ENCODE data around the gene ZNF80. TPM values are rescaled to one million over a fixed set of nuclear protein-coding genes. Genes with fewer than 3 reads are reported as not detected.

Gene ZNF80
- total RNA-seq, 1 donor from 2014 or later: not detected

DNA sequence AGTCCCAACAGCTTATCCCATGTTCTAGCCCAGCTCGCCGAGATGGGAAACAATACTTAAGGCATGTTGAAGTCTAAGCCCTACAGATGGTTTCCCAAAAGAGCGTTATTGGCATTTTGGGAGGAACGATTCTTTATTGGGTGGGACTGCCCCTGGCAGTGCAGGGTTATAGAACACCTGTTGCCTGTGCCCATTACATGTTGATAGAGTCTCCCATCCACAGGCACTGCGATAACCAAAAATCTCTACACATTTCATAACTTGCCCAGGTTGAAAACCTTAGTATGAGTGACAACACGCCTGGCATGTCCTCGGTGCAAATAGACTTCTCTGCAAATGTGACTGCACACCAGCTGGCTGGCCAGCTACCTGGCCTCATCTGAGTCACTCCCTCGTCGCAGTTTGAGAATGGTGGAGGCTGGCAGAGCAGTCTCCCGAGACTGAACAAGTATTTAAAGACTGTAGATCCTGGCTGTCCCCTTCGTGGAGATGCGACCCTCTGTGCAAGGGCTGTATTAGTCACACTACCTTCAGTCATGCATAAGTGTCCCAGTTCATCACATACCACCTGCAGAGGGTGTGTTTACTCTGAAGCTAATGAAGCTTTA, 18.7 kb downstream of the ZNF80 start:
- no peak for ATAC-seq

DNA sequence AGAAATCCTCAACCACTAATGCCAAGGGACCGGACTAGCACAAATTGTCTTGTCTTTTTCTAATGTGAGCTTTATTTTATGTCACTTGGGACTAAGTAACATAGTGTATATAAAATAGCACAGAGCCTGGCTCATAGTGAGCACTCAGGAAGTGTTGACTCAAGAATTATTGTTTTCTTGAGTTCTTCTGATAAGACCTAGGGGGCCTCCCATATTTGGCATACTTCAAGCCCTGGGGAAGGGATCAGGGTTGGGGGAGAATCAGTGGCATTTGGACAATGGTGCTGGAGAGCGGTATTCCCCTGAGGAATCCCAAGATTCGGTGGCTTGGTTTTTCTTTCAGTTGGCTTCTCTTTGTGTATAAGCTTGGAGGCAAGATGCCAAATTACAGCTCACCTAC, 19.4 kb downstream of the ZNF80 start:
- ATAC-seq: no peak

DNA sequence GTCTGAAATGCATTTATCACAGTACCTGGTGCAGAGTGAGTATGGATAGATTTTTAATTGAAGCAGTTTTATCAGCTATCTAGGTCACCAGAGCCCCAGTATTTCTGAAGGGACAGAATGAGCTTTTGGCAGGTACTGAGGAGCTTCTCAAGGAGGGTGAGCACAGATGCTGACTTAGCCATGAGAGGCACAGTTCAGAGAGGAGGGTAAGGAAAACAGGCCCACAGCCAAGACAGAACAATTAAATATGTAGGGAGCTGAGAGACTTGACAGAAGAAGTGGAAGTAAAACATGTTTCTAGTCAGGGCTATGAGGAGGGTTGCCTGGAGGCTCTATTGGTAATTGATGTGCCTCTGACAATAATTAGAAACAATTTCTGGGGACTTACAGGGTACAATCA, 20.1 kb downstream of the ZNF80 start:
- no peak for ATAC-seq

DNA sequence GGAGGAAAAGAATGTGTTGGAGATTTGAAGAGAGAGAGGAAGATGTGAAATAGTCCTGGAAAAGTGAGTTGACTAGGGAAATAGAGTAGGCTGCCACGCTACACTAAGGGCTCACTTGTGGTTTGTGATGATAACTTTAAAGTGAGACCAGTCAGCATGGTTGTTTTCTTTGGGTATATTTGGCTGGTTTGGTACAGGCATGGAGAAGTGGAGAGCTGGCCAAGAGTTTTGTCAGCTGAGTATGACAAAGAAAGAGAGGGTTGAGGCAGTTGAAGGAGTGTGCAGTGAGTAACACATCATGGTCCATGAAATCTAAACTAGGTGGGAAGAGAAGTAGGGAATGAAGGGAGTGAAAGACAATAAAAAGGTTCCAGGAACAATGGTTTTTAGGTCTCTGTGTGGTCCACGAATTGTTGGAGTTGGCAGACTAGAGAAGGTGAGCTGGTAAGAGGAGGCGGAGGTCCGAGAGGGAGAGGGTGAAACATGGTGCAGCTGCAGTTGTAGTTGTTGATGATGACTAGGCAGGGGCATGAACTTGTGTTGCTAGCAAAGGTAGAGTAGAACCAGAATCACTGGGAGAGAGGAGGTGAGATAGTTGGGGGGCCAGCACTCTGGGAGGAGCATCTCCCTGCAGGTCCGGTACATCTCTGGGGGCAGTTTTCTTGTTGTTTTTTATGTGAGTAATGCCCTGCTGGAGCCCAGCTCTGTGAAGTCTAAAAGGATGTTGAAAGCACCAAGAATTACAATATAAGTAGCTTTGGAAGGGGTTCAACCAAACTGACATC, 21.0 kb downstream of the ZNF80 start:
- no peak for ATAC-seq

DNA sequence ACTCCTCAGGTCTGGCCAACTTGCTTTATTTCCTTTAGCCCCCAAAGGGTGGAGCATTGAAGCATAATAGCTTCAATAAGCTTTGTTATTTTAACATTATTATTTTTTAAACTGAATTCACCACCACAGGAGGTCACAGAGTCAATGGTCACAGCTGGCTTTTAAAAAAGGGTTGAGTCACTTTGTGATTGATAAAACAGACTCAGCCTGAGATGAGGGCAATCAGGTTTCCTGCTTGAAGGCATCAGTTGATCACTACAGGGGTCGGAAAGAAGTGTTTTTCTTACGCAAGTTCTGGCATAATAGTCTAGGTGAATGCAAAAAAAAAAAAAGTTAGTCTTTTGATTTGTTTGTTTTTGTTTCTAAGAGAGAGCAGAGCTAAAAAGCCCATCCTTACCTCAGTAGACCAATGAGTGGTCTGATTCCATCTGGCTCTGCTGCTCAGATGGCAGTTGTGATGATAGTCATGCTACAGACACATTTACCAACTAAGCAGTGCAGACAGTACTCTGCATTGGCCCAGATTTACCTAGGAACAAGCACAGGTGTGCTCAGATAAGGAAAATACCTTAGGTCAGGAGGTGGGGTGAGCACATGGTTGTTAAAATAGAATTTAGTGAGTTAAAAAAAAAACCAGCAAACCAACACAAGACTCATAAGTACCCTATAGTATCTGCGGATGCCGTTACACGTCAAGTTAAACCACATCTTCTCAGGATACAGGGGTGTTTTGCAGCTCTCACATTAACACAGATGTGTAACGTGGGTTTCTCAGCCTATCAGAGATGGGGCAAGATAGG, 22.6 kb downstream of the ZNF80 start:
- peak; percentile 38 for ATAC-seq

DNA sequence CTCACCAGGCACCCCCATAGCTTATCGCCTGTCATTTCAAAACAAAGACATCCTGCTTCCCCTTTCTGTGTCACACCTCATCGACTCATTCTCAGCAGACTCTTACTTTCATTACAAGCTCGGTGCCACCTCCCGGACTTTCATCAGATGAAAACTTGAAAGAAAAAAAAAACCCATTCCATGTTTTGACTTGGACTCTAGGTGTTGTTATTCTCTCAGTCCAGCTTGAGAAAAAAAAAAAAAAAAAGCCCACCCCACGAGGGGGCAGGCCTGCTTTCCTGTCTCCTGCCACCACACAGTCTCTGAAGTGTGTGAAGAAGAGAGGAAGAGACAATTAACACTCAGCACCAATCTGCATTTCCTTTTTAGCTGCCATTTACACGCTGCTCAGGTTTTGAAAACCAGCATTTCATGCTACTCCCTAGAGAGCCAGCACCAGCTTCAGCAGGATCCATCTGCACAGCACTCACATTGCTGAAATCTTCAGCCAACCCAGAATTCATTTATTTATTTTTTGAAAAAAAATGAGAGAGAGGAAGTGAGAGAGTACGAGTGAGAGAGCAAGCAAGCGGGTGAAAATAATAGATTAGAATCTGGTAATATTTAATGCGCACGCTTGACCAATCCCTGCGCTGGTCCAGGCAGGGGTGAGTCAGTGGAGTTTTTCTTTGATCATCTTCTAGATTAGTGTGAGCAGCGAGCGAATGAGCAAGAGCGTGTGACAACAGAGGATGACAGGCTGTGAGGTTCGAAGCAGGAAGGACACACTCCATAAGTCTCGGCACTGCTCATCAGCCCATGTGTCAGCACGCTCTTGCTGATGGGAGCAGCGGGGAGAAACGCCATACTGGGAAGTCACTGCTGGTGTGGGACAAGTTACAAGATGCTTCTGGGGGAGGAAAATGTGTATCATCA, 23.5 kb downstream of the ZNF80 start:
- ATAC-seq: peak; percentile 81

DNA sequence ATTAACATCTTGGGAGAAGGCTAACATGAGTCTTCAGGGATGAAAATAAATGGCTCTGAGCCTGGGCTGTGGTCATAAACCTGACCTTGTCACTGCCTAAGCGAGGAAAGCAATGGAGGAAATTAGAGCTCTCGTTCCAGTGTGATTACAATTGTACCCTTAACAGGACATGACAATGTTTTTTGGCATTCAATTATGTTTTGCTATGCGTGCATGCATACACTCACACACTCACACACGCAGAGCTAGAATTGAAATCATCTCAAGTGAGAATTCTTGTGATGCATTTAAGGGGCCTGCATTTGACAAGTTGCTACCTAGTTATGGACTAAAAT, 24.1 kb downstream of the ZNF80 start:
- no peak for ATAC-seq

DNA sequence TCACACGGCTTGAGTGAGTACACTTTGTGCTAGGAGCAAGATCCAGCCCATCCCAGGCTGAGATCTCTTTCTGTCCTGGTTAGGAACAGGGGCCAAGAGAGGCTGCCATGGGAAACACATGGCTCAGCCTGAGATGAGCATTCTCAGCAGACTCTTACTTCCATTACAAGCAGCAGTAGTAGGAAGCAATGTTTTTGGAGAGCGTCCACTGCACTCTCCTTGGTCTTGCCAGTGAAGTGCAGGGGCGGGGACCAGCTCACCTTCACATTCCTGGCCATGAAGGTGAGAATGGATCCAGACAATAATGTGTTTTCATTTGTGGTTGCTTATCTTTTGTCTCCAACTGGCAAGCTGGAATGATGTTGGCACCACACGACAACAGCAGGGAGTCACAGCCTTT, 24.7 kb downstream of the ZNF80 start:
- ATAC-seq: no peak

DNA sequence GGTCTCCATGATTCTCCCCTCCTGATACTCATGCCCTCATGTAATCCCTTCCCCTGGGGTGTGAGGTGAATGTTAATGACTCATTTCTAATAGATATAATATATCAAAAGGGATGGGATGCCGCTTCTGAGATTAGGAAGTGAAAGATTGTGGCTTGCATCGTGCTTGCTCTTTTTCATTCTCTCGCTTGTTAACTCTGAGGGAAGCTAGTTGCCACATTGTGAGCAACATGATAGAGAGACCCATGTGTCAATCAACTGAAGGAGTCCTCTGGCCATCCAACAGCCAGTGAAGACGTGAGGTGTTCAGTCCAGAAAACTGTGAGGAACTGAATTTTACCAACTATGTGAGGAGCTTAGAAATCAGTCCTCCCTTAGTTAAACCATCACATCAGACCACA, 29.6 kb downstream of the ZNF80 start:
- no peak for ATAC-seq

DNA sequence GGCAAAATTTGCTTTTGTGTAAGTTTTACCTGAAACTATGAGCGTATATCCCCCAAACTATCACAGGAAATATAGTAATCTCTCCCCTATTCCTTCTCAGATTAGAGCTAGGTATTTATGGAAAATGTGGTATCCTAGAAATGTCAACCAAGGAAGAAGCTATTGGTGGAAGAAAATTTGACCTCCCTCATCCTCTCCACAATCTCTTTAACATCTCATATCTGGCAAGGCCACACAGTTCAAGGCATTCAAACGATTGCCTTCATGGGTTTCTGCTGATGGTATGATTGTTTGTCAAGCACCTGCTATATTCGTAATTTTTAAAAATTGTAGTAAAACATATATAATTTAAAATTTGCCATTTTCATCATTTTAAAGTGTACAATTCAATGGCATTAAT, 31.0 kb downstream of the ZNF80 start:
- ATAC-seq: no peak

DNA sequence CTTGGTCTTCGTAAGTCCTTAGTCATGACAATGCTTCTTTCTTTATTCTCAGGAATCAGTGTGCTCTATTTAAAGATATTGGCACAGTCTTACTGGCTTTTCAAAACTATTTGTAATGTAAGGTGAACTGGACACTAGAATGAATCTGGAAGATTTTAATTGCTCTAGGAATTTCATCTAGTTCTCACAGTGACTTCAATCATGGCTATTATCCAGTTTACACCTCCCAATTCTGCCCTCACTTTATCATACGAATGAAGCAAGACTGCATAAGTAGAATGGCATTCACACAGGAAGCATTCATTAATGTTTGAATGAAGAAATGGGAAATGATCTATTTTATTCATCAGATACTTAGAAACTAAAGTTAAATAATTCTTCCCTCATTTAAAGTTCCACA, 31.8 kb downstream of the ZNF80 start:
- no peak for ATAC-seq

DNA sequence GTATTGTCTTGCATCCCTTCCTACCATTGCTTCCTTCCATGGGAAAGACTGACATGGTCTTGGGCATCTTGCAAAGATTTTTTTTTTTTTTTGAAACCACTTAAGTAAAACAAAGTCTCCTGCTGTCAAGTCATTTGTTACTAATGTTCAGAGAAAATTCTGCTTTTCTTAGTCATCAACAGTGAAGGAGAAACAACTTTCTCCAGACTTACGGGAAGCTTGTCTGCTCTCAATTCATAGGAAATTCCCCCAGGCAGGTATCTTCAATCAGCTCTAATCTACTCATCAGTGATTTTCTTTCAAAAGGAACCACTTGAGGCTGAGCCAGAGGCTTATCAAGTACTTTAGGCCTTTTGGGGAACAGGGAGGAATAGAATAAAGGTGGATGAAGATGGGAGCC, 42.6 kb downstream of the ZNF80 start:
- no peak for ATAC-seq

DNA sequence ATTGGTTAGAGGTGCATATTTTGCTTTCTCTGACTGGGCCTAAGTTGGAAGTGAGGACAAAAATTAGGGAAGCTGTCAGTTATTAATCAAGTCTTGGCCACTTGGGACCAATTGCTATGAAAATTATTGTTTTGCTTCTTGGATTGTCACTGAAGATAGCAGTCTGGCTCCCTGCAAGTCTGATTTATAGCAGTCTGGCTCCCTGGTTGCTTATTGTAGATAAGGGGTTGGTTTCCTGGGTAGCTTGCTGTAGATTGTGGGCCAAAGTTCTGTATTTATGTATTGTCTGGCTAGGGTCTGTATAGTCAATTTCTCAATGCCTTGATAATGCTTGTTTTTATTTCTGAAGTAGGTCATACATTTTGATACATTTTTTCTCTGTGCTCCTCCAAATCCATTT, 45.2 kb downstream of the ZNF80 start:
- no peak for ATAC-seq

DNA sequence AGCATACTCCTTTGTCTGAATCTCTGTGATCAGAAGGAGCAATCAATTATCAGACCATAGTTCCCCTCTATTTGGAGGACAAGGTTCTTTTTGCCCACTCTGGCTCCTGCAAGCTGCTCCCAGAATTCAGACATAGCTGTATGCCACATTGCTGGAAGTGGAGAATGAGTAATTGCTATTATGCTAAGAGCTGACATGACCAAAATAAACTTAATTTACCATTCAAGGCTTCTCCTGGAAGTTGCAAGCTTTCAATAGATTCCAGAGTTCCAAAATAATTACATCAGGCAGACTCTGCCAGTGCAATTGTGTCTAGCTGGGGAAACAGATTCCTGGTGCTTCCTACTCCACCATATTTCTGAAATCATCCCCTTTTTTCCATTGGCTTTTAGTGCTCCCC, 50.9 kb downstream of the ZNF80 start:
- ATAC-seq: no peak

Other genes starting within 250 kb of the ZNF80 start
- gene CCDC191, start 181.1 kb downstream of the ZNF80 start, total RNA-seq: 1.6 TPM
- gene QTRT2, start 180.8 kb downstream of the ZNF80 start, total RNA-seq: 19.8 TPM
- not detected for gene DRD3, start 58.5 kb downstream of the ZNF80 start, total RNA-seq
- gene TIGIT, start 56.5 kb upstream of the ZNF80 start, total RNA-seq: 0.08 TPM

All from esophagus mucosa (tissue), 1 donor.